Smooth muscle cell (in vitro differentiated cells): ENCODE measurements around the gene PALS2. TPM values are rescaled to one million over a fixed set of nuclear protein-coding genes. Genes with fewer than 3 reads are reported as not detected.

Source experiments
- DNase-seq: peaks from one replicate; lab custom pipeline; 2025; ENCODE audit not compliant: unreplicated experiment; lab: John Stamatoyannopoulos, UW
- H2AFZ ChIP-seq: fragments of 200-600 bp; sonication (generic); 2 replicates; pipeline ENCODE4 v1.6.0; 2016; ENCODE audit warnings: antibody characterized with exemption, low read depth, mild to moderate bottlenecking
- H3F3A ChIP-seq: fragments of 200-600 bp; sonication (generic); 2 replicates; pipeline ENCODE4 v1.6.0; 2017; ENCODE audit warnings: antibody characterized with exemption, low read depth
- H3K27ac ChIP-seq: fragments of 200-600 bp; sonication (generic); 2 replicates; pipeline ENCODE4 v1.5.1; 2016; ENCODE audit warnings: low read depth, mild to moderate bottlenecking
- H3K27me3 ChIP-seq: fragments of 200-600 bp; sonication (generic); 2 replicates; pipeline ENCODE4 v1.6.1; 2016; ENCODE audit warnings: low read depth, mild to moderate bottlenecking
- H3K36me3 ChIP-seq: fragments of 200-600 bp; sonication (generic); 2 replicates; pipeline ENCODE4 v1.5.1; 2016; ENCODE audit warnings: low read depth
- H3K4me1 ChIP-seq: fragments of 200-600 bp; sonication (generic); 2 replicates; pipeline ENCODE4 v1.5.1; 2016; ENCODE audit warnings: low read depth
- H3K4me2 ChIP-seq: fragments of 200-600 bp; sonication (generic); 2 replicates; pipeline ENCODE4 v1.6.0; 2016; ENCODE audit warnings: mild to moderate bottlenecking
- H3K4me3 ChIP-seq: fragments of 200-600 bp; sonication (generic); 2 replicates; pipeline ENCODE4 v1.5.1; 2016; ENCODE audit warnings: mild to moderate bottlenecking
- H3K79me2 ChIP-seq: fragments of 200-600 bp; sonication (generic); 2 replicates; pipeline ENCODE4 v1.6.0; 2016; ENCODE audit warnings: low read depth, mild to moderate bottlenecking
- H3K9ac ChIP-seq: fragments of 200-600 bp; sonication (generic); 2 replicates; pipeline ENCODE4 v1.6.0; 2016; ENCODE audit warnings: low read depth
- H3K9me3 ChIP-seq: fragments of 200-600 bp; sonication (generic); replicated peaks from 2 replicates; pipeline ENCODE4 v1.5.1; 2016; ENCODE audit warnings: low read depth
- H4K20me1 ChIP-seq: fragments of 200-600 bp; sonication (generic); 2 replicates; pipeline ENCODE4 v1.6.0; 2016; ENCODE audit warnings: low read depth
- CTCF ChIP-seq: fragments of 200-600 bp; sonication (generic); IDR thresholded peaks from 2 replicates; pipeline ENCODE4 v1.5.1; 2017; ENCODE audit warnings: borderline replicate concordance, mild to moderate bottlenecking, antibody characterized with exemption; ENCODE audit not compliant: insufficient read depth, poor library complexity, severe bottlenecking
- WGBS: methylation state at CpG from one replicate; pipeline ENCODE4 v1.1.7; 2016; ENCODE audit warnings: low lambda C conversion rate; 5-methylcytosine and 5-hydroxymethylcytosine counted together
- polyA plus RNA-seq: library from polyadenylated mRNA; unstranded; fragments of >200 nt; fragmentation: Nextera tagmentation; extraction: Ambion mirVana; gene quantifications from 2 replicates; pipeline ENCODE4 v1.2.1, GENCODE V29; 2016
- total RNA-seq: library from RNA; depleted of rRNA; stranded (reverse); fragments of >200 nt; gene quantifications from 2 replicates; pipeline ENCODE4 v1.2.3, GENCODE V29; 2014

The PALS2 gene
- total and polyA plus RNA-seq, 2 experiments from 2014 or later = 11.1 to 32.2 TPM

GRCh38 chr7:24540956-24541355 is 32.3 kb upstream of the PALS2 start:
- Histone ChIP-seq H3K79me2 (no peaks in the 10 kb centered on the region), H3K36me3 (no peaks in the 10 kb centered on the region), H3K4me1 (no peaks in the 10 kb centered on the region), H3K4me2 (no peak overlapping the region), H3K27ac (no peak overlapping the region), H2AFZ (no peak overlapping the region), H3K9ac (no peak overlapping the region), H3F3A (no peaks in the 10 kb centered on the region), H4K20me1 (no peaks in the 10 kb centered on the region), H3K27me3 (peaks cover 6% of the 10 kb centered on the region), H3K9me3 (no peaks in the 10 kb centered on the region), H3K4me3 (no peak overlapping the region)
- no peak for TF ChIP-seq CTCF
- 93% methylated on average over 7 of the region's 7 CpGs for WGBS
- DNase-seq = no peak

- Histone ChIP-seq H4K20me1 (no peaks in the 10 kb centered on the region), H3K9ac (no peak overlapping the region), H3K4me2 (no peak overlapping the region), H3K9me3 (no peaks in the 10 kb centered on the region), H3F3A (no peaks in the 10 kb centered on the region), H3K79me2 (no peaks in the 10 kb centered on the region), H3K27me3 (peaks cover 6% of the 10 kb centered on the region), H3K4me3 (no peak overlapping the region), H3K27ac (no peak overlapping the region), H2AFZ (no peak overlapping the region), H3K36me3 (no peaks in the 10 kb centered on the region), H3K4me1 (no peaks in the 10 kb centered on the region)
- DNase-seq = no peak
- TF ChIP-seq CTCF = no peak
These were observed 28.0 kb upstream of the PALS2 start for GRCh38 chr7:24545215-24545614.

- Histone ChIP-seq H3K79me2 (no peaks in the 10 kb centered on the region), H3F3A (no peaks in the 10 kb centered on the region), H3K27ac (no peak overlapping the region), H3K4me1 (no peaks in the 10 kb centered on the region), H4K20me1 (no peaks in the 10 kb centered on the region), H3K4me2 (no peak overlapping the region), H3K9me3 (no peaks in the 10 kb centered on the region), H3K9ac (no peak overlapping the region), H3K4me3 (no peak overlapping the region), H3K36me3 (no peaks in the 10 kb centered on the region), H2AFZ (no peak overlapping the region), H3K27me3 (peaks cover 3% of the 10 kb centered on the region)
- DNase-seq = no peak
- TF ChIP-seq CTCF = no peak
These were observed 24.9 kb upstream of the PALS2 start for GRCh38 chr7:24548390-24548789.

- no peak overlapping the region for H2AFZ ChIP-seq
- no peak overlapping the region for H3K27ac ChIP-seq
- no peak overlapping the region for H3K4me3 ChIP-seq
- no peaks in the 10 kb centered on the region for H3K4me1 ChIP-seq
- no peak overlapping the region for H3K9ac ChIP-seq
- H4K20me1 ChIP-seq = no peaks in the 10 kb centered on the region
- no peaks in the 10 kb centered on the region for H3F3A ChIP-seq
- no peak overlapping the region for H3K4me2 ChIP-seq
- TF ChIP-seq CTCF = no peak
- no peaks in the 10 kb centered on the region for H3K79me2 ChIP-seq
- H3K36me3 ChIP-seq = no peaks in the 10 kb centered on the region
- 89% methylated on average over 4 of the region's 4 CpGs for WGBS
- no peak for DNase-seq
- peaks cover 3% of the 10 kb centered on the region for H3K27me3 ChIP-seq
- no peaks in the 10 kb centered on the region for H3K9me3 ChIP-seq
These were observed 23.3 kb upstream of the PALS2 start for GRCh38 chr7:24549991-24550390.
